B cell (primary cell): ENCODE data around the gene ANKRD13D.

ENCODE experiments used
- EZH2 ChIP-seq: IDR thresholded peaks from 2 replicates; pipeline ENCODE4 v1.6.1; 2012; ENCODE audit warnings: borderline replicate concordance, low read depth, mild to moderate bottlenecking, moderate library complexity, low read length; ENCODE audit not compliant: insufficient read depth, poor library complexity, severe bottlenecking
- TF ChIP-seq, protein P1 (sequence below): fragments of 200-600 bp; IDR thresholded peaks from one replicate; pipeline ENCODE4 v1.8.0; 2022; ENCODE audit warnings: antibody characterized with exemption, mild to moderate bottlenecking

DNA sequence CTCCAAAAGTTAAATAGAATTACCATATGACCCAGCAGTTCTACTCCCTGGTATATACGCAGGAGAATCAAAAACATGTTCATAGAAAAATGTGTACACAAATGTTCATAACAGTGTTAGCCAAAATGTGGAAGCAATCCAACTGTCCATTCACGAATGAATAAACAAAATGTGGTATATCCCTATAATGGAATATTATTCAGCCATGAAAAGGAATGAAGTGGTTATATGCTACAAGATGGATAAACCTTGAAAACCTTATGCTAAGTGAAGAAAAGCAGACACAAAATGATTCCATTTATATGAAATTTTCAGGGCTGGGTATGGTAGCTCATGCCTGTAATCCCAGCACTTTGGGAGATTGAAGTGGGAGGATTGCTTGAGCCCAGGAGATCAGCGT is 48.2 kb downstream of the ANKRD13D start:
- TF ChIP-seq EZH2 = no peak
- TF ChIP-seq, protein P1, sequence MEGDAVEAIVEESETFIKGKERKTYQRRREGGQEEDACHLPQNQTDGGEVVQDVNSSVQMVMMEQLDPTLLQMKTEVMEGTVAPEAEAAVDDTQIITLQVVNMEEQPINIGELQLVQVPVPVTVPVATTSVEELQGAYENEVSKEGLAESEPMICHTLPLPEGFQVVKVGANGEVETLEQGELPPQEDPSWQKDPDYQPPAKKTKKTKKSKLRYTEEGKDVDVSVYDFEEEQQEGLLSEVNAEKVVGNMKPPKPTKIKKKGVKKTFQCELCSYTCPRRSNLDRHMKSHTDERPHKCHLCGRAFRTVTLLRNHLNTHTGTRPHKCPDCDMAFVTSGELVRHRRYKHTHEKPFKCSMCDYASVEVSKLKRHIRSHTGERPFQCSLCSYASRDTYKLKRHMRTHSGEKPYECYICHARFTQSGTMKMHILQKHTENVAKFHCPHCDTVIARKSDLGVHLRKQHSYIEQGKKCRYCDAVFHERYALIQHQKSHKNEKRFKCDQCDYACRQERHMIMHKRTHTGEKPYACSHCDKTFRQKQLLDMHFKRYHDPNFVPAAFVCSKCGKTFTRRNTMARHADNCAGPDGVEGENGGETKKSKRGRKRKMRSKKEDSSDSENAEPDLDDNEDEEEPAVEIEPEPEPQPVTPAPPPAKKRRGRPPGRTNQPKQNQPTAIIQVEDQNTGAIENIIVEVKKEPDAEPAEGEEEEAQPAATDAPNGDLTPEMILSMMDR = no peak
